ENCODE results near the gene DPF3.

- TF ChIP-seq CTCF (IDR thresholded peaks at IDR 0.05) = no peak
- TF ChIP-seq POLR2A (IDR thresholded peaks at IDR 0.05) = no peak
These were observed 97.0 kb downstream of the DPF3 start for GRCh38 chr14:72796935-72797334.

All from prostate gland (tissue), 2 donors.